IMR-90 (cell line): ENCODE results near the gene TNNI3K. TPM values are rescaled to one million over a fixed set of nuclear protein-coding genes. Genes with fewer than 3 reads are reported as not detected.

Experiments used
- ATAC-seq: fragments of 200-7000 bp; cut with Tn5 transposase; 2 replicates; pipeline ENCODE4 v1.9.1; 2020; ENCODE audit warnings: low read depth, mild to moderate bottlenecking, moderate library complexity
- BruUV-seq: library from RNA; stranded (reverse); fragments of 400-500 nt; replicated peaks from 2 replicates; lab custom pipeline; 2021; lab: Mats Ljungman, UMichigan
- CTCF ChIA-PET: fragments of 300-600 bp; formaldehyde crosslinking; extraction: SDS; loops from one replicate; lab custom pipeline; 2021; ENCODE audit warnings: antibody characterized with exemption; lab: Yijun Ruan, JAX
- POLR2A ChIA-PET: fragments of 300-600 bp; sonication (Branson Sonifier 250); formaldehyde crosslinking; loops from one replicate; lab custom pipeline; 2022; ENCODE audit warnings: antibody characterized with exemption; ENCODE audit not compliant: unreplicated experiment; lab: Charles Lee
- DNase-seq: peaks from one replicate; pipeline ENCODE4 v3.0.0; 2013
- H2AFZ ChIP-seq: replicated peaks from 2 replicates; pipeline ENCODE3; 2013; ENCODE audit warnings: low read length, mild to moderate bottlenecking; ENCODE audit not compliant: poor library complexity
- H2AK5ac ChIP-seq: 2 replicates; pipeline ENCODE4 v1.6.1; 2013; ENCODE audit warnings: low read depth, low read length, inconsistent platforms
- H2AK9ac ChIP-seq: replicated peaks from 2 replicates; pipeline ENCODE3; 2013; ENCODE audit warnings: mild to moderate bottlenecking, low read depth, low read length, moderate library complexity; ENCODE audit not compliant: poor library complexity
- H2BK120ac ChIP-seq: 2 replicates; pipeline ENCODE4 v1.6.1; 2013; ENCODE audit warnings: low read depth, low read length, inconsistent platforms
- H2BK15ac ChIP-seq: 3 replicates; pipeline ENCODE4 v1.6.1; 2013; ENCODE audit warnings: low read depth, low read length, inconsistent platforms
- H2BK20ac ChIP-seq: 2 replicates; pipeline ENCODE4 v1.6.1; 2013; ENCODE audit warnings: low read depth, mild to moderate bottlenecking, inconsistent platforms, low read length, moderate library complexity
- H2BK5ac ChIP-seq: 2 replicates; pipeline ENCODE4 v1.6.1; 2013; ENCODE audit warnings: mild to moderate bottlenecking, low read depth, low read length, inconsistent platforms; ENCODE audit not compliant: poor library complexity, severe bottlenecking
- H3K14ac ChIP-seq: replicated peaks from 2 replicates; pipeline ENCODE4 v1.6.1; 2013; ENCODE audit warnings: low read depth, low read length, inconsistent platforms
- H3K18ac ChIP-seq: 2 replicates; pipeline ENCODE4 v1.6.1; 2013; ENCODE audit warnings: low read depth, low read length, control low read depth
- H3K23ac ChIP-seq: 2 replicates; pipeline ENCODE4 v1.6.1; 2013; ENCODE audit warnings: low read depth, low read length, inconsistent platforms
- H3K27ac ChIP-seq: 2 replicates; pipeline ENCODE4 v1.5.1; 2013; ENCODE audit warnings: mild to moderate bottlenecking, control low read depth, low read length; ENCODE audit not compliant: insufficient read depth
- H3K27me3 ChIP-seq: 2 replicates; pipeline ENCODE4 v1.6.1; 2013; ENCODE audit warnings: low read length; ENCODE audit not compliant: control insufficient read depth, insufficient read depth
- H3K36me3 ChIP-seq: 2 replicates; pipeline ENCODE4 v1.6.1; 2013; ENCODE audit warnings: low read length, mixed read lengths; ENCODE audit not compliant: control insufficient read depth, insufficient read depth
- H3K4ac ChIP-seq: 2 replicates; pipeline ENCODE4 v1.6.1; 2013; ENCODE audit warnings: low read depth, low read length, inconsistent platforms
- H3K4me1 ChIP-seq: 2 replicates; pipeline ENCODE4 v1.6.1; 2013; ENCODE audit warnings: low read length, mixed read lengths; ENCODE audit not compliant: control insufficient read depth, insufficient read depth
- H3K4me2 ChIP-seq: 2 replicates; pipeline ENCODE4 v1.6.1; 2013; ENCODE audit warnings: low read depth, mild to moderate bottlenecking, control low read depth, low read length, moderate library complexity
- H3K4me3 ChIP-seq: 2 replicates; pipeline ENCODE4 v1.5.1; 2013; ENCODE audit warnings: low read depth, mild to moderate bottlenecking, control low read depth, low read length, moderate library complexity; ENCODE audit not compliant: insufficient read depth
- H3K56ac ChIP-seq: 2 replicates; pipeline ENCODE4 v1.6.1; 2013; ENCODE audit warnings: low read length, inconsistent platforms; ENCODE audit not compliant: insufficient read depth; ENCODE audit errors: extremely low read depth
- H3K79me1 ChIP-seq, 2 experiments: 2 replicates each; pipeline ENCODE4 v1.6.1; 2013; ENCODE audit warnings: low read length in 2 of 2, inconsistent platforms in 1 of 2, low read depth in 1 of 2
- H3K9ac ChIP-seq: 2 replicates; pipeline ENCODE4 v1.6.1; 2013; ENCODE audit warnings: low read depth, low read length, control low read depth
- H3K9me1 ChIP-seq: 2 replicates; pipeline ENCODE4 v1.6.1; 2013; ENCODE audit warnings: low read length, inconsistent platforms; ENCODE audit not compliant: insufficient read depth
- H3K9me3 ChIP-seq: 2 replicates; pipeline ENCODE4 v1.6.1; 2013; ENCODE audit warnings: low read length; ENCODE audit not compliant: control insufficient read depth, insufficient read depth
- H4K20me1 ChIP-seq: 2 replicates; pipeline ENCODE4 v1.6.1; 2013; ENCODE audit warnings: low read length, inconsistent platforms; ENCODE audit not compliant: insufficient read depth
- H4K5ac ChIP-seq: 2 replicates; pipeline ENCODE4 v1.6.1; 2013; ENCODE audit warnings: mild to moderate bottlenecking, low read depth, low read length, control low read depth
- H4K8ac ChIP-seq, 2 experiments: 2 replicates each; pipeline ENCODE4 v1.6.1; 2013; ENCODE audit warnings: low read depth in 2 of 2, low read length in 2 of 2, control low read depth in 1 of 2, inconsistent platforms in 1 of 2
- H4K91ac ChIP-seq: 2 replicates; pipeline ENCODE4 v1.6.1; 2013; ENCODE audit warnings: low read depth, low read length, inconsistent platforms; ENCODE audit not compliant: insufficient read depth
- BHLHE40 ChIP-seq: fragments of 150-350 bp; IDR thresholded peaks from 2 replicates; pipeline ENCODE4 v1.6.1; 2016; ENCODE audit warnings: mild to moderate bottlenecking, low read depth, low read length
- CEBPB ChIP-seq: IDR thresholded peaks from 2 replicates; pipeline ENCODE4 v1.6.1; 2012; ENCODE audit warnings: low read depth, low read length, improper control_type of control experiment
- CHD1 ChIP-seq: IDR thresholded peaks from 2 replicates; pipeline ENCODE4 v1.6.1; 2012; ENCODE audit warnings: low read depth, low read length, improper control_type of control experiment
- CTCF ChIP-seq: conservative IDR thresholded peaks from 2 replicates; pipeline ENCODE4 v1.5.1; 2012; ENCODE audit warnings: mild to moderate bottlenecking, low read depth, low read length, improper control_type of control experiment
- FOS ChIP-seq: fragments of 150-350 bp; IDR thresholded peaks from 2 replicates; pipeline ENCODE4 v1.6.1; 2016; ENCODE audit warnings: low read depth, low read length
- MAFK ChIP-seq: IDR thresholded peaks from 2 replicates; pipeline ENCODE4 v1.6.1; 2012; ENCODE audit warnings: low read depth, low read length, improper control_type of control experiment
- MAZ ChIP-seq: IDR thresholded peaks from 2 replicates; pipeline ENCODE4 v1.6.1; 2012; ENCODE audit warnings: low read depth, mild to moderate bottlenecking, low read length, improper control_type of control experiment, moderate library complexity, borderline replicate concordance
- MXI1 ChIP-seq: IDR thresholded peaks from 2 replicates; pipeline ENCODE4 v1.6.1; 2012; ENCODE audit warnings: low read depth, mild to moderate bottlenecking, low read length, moderate library complexity, borderline replicate concordance
- NFE2L2 ChIP-seq: fragments of 150-350 bp; IDR thresholded peaks from 2 replicates; pipeline ENCODE4 v1.6.1; 2016; ENCODE audit warnings: low read depth, mild to moderate bottlenecking, low read length
- POLR2A ChIP-seq: IDR thresholded peaks from 2 replicates; pipeline ENCODE4 v1.6.1; 2012; ENCODE audit warnings: mild to moderate bottlenecking, low read depth, low read length
- RAD21 ChIP-seq: IDR thresholded peaks from 2 replicates; pipeline ENCODE4 v1.6.1; 2012; ENCODE audit warnings: low read length, improper control_type of control experiment
- RCOR1 ChIP-seq: IDR thresholded peaks from 2 replicates; pipeline ENCODE4 v1.6.1; 2012; ENCODE audit warnings: mild to moderate bottlenecking, low read length, improper control_type of control experiment; ENCODE audit not compliant: insufficient replicate concordance
- RFX5 ChIP-seq: IDR thresholded peaks from 2 replicates; pipeline ENCODE4 v1.8.0; 2012; ENCODE audit warnings: low read depth, mild to moderate bottlenecking, low read length, moderate library complexity
- USF2 ChIP-seq: fragments of 150-350 bp; IDR thresholded peaks from 2 replicates; pipeline ENCODE4 v1.6.1; 2017; ENCODE audit warnings: mild to moderate bottlenecking, antibody characterized with exemption, low read length, low read depth
- whole genome bisulfite sequencing, 2 experiments: methylation state at CpG; one replicate each; pipeline versions ENCODE4 v1.1.5 to v1.1.7; 2013; ENCODE audit warnings: missing lambda C conversion rate in 2 of 2; ENCODE audit not compliant: insufficient read length in 1 of 2; ENCODE audit errors: extremely low coverage in 2 of 2; 5-methylcytosine and 5-hydroxymethylcytosine counted together
- dilution Hi-C: fragments of 300-500 bp; cut with HindIII; formaldehyde crosslinking; loops from one replicate; pipeline ENCODE4 v1.14.3; 2018; ENCODE audit warnings: low sequenced_read_pairs; ENCODE audit not compliant: unreplicated experiment
- in situ Hi-C: fragments of 300-500 bp; cut with MboI; formaldehyde crosslinking; loops from 3 replicates; pipeline ENCODE4 v1.14.3; 2019; ENCODE audit warnings: low sequenced_read_pairs, inconsistent platforms, mixed read lengths
- intact Hi-C: fragments of 100-400 bp; cut with micrococcal nuclease; formaldehyde crosslinking; loops from 2 replicates; pipeline ENCODE4 v1.10.0; 2022
- polyA plus RNA-seq, 3 experiments: library from polyadenylated mRNA; depleted of rRNA; stranded (reverse); fragments of >200 nt; gene quantifications; 2 replicates each; pipeline ENCODE4 v1.2.3, GENCODE V29; 2012; ENCODE audit warnings: low replicate concordance in 1 of 3
- total RNA-seq: library from RNA; depleted of rRNA; stranded (reverse); fragments of >200 nt; gene quantifications from 2 replicates; pipeline ENCODE4 v1.2.3, GENCODE V29; 2012
- TF ChIP-seq, protein P1 (sequence below): fragments of 150-350 bp; IDR thresholded peaks from 2 replicates; pipeline ENCODE4 v1.6.1; 2016; ENCODE audit warnings: low read depth, mild to moderate bottlenecking, low read length, moderate library complexity, borderline replicate concordance

TNNI3K gene
- total and polyA plus RNA-seq, 2 of the 4 experiments (the other 2 are of a cell fraction), result 0.90 to 1.3 TPM

GRCh38 chr1:74357150-74357549 is 122.0 kb downstream of the TNNI3K start:
- no peak overlapping the region for H3K27ac ChIP-seq
- no peak overlapping the region for H4K8ac ChIP-seq
- no peak overlapping the region for H2AK9ac ChIP-seq
- ATAC-seq (no peak), DNase-seq (no peak)
- H3K27me3 ChIP-seq, result no peaks in the 10 kb centered on the region
- no peak overlapping the region for H2BK15ac ChIP-seq
- no peak overlapping the region for H2AFZ ChIP-seq
- no peaks in the 10 kb centered on the region for H3K9me3 ChIP-seq
- no peak overlapping the region for H3K14ac ChIP-seq
- H3K79me1 ChIP-seq, result no peaks in the 10 kb centered on the region
- no peaks in the 10 kb centered on the region for H3K36me3 ChIP-seq
- BruUV-seq, result no TSS peak
- no peak overlapping the region for H2BK20ac ChIP-seq
- H3K56ac ChIP-seq, result no peak overlapping the region
- H4K20me1 ChIP-seq, result no peaks in the 10 kb centered on the region
- TF ChIP-seq MXI1, result no peak
- no peak for TF ChIP-seq MAZ
- TF ChIP-seq, protein P1, sequence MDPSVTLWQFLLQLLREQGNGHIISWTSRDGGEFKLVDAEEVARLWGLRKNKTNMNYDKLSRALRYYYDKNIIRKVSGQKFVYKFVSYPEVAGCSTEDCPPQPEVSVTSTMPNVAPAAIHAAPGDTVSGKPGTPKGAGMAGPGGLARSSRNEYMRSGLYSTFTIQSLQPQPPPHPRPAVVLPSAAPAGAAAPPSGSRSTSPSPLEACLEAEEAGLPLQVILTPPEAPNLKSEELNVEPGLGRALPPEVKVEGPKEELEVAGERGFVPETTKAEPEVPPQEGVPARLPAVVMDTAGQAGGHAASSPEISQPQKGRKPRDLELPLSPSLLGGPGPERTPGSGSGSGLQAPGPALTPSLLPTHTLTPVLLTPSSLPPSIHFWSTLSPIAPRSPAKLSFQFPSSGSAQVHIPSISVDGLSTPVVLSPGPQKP, result no peak
- TF ChIP-seq CTCF, result no peak
- no peak for TF ChIP-seq CEBPB
- TF ChIP-seq RFX5, result no peak
- TF ChIP-seq RAD21, result no peak
- TF ChIP-seq CHD1, result no peak
- TF ChIP-seq BHLHE40, result no peak
- no peak for TF ChIP-seq FOS
- TF ChIP-seq USF2, result no peak
- no peak for TF ChIP-seq POLR2A
- no peak for TF ChIP-seq NFE2L2
- no peak for TF ChIP-seq MAFK
- no peak for TF ChIP-seq RCOR1
- H3K9me1 ChIP-seq, result no peaks in the 10 kb centered on the region
- H2BK5ac ChIP-seq, result peak overlapping the region; percentile 71
- intact Hi-C loops (no loop called here), dilution Hi-C loops (no loop called here), in situ Hi-C loops (no loop called here)
- ChIA-PET CTCF (no interaction called here), POLR2A (no interaction called here)
- no peaks in the 10 kb centered on the region; the same call in 1 of the 2 replicates for H3K4me1 ChIP-seq
- no CpG with 5 or more reads among the region's 3 CpGs for WGBS, 2 experiments
- H3K23ac ChIP-seq, result no peak overlapping the region
- H3K9ac ChIP-seq, result no peak overlapping the region
- peak overlapping the region; percentile 2; the same call in 1 of the 2 replicates for H4K5ac ChIP-seq
- H2BK120ac ChIP-seq, result no peak overlapping the region
- H2AK5ac ChIP-seq, result no peak overlapping the region
- H3K18ac ChIP-seq, result peak overlapping the region; percentile 1; the same call in 1 of the 2 replicates
- no peak overlapping the region for H4K91ac ChIP-seq
- no peak overlapping the region for H3K4me2 ChIP-seq
- H3K4ac ChIP-seq, result no peak overlapping the region
- no peak overlapping the region for H3K4me3 ChIP-seq
